ENCODE data around the gene PSMC3IP.

DNA sequence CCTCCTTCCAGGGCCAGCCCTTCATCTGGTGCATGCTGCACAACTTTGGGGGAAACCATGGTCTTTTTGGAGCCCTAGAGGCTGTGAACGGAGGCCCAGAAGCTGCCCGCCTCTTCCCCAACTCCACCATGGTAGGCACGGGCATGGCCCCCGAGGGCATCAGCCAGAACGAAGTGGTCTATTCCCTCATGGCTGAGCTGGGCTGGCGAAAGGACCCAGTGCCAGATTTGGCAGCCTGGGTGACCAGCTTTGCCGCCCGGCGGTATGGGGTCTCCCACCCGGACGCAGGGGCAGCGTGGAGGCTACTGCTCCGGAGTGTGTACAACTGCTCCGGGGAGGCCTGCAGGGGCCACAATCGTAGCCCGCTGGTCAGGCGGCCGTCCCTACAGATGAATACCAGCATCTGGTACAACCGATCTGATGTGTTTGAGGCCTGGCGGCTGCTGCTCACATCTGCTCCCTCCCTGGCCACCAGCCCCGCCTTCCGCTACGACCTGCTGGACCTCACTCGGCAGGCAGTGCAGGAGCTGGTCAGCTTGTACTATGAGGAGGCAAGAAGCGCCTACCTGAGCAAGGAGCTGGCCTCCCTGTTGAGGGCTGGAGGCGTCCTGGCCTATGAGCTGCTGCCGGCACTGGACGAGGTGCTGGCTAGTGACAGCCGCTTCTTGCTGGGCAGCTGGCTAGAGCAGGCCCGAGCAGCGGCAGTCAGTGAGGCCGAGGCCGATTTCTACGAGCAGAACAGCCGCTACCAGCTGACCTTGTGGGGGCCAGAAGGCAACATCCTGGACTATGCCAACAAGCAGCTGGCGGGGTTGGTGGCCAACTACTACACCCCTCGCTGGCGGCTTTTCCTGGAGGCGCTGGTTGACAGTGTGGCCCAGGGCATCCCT, 34.1 kb downstream of the PSMC3IP start:
- TF ChIP-seq, protein P1, sequence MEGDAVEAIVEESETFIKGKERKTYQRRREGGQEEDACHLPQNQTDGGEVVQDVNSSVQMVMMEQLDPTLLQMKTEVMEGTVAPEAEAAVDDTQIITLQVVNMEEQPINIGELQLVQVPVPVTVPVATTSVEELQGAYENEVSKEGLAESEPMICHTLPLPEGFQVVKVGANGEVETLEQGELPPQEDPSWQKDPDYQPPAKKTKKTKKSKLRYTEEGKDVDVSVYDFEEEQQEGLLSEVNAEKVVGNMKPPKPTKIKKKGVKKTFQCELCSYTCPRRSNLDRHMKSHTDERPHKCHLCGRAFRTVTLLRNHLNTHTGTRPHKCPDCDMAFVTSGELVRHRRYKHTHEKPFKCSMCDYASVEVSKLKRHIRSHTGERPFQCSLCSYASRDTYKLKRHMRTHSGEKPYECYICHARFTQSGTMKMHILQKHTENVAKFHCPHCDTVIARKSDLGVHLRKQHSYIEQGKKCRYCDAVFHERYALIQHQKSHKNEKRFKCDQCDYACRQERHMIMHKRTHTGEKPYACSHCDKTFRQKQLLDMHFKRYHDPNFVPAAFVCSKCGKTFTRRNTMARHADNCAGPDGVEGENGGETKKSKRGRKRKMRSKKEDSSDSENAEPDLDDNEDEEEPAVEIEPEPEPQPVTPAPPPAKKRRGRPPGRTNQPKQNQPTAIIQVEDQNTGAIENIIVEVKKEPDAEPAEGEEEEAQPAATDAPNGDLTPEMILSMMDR (IDR thresholded peaks at IDR 0.05) = no peak
- no peak for TF ChIP-seq POLR2A (IDR thresholded peaks at IDR 0.05)

All from adrenal gland (tissue), 5 donors.